HG03378 (cell line): Measurements from ENCODE around the gene UBE2M.

ENCODE experiments used
- ATAC-seq: cut with Tn5 transposase; IDR thresholded peaks from one replicate; pipeline ENCODE4 v1.9.1; 2021; ENCODE audit warnings: mild to moderate bottlenecking, moderate library complexity; ENCODE audit not compliant: unreplicated experiment

UBE2M gene

DNA sequence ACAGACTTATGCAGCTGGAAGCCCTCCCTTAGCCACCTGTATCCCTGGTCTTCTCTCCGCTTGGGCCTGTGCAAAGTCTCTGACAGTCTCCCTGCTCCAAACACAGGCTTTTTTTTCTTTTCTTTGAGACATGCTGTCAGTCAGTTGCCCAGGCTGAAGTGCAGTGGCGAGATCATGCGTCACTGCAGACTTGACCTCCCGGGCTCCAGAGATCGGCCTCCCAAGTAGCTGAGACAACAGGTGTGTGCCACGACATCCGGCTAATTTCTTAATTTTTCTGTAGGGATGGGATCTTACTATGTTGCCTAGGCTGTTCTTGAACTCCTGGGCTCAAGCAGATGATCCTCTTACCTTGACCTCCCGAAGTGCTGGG, 13.2 kb upstream of the UBE2M start:
- ATAC-seq: no peak

DNA sequence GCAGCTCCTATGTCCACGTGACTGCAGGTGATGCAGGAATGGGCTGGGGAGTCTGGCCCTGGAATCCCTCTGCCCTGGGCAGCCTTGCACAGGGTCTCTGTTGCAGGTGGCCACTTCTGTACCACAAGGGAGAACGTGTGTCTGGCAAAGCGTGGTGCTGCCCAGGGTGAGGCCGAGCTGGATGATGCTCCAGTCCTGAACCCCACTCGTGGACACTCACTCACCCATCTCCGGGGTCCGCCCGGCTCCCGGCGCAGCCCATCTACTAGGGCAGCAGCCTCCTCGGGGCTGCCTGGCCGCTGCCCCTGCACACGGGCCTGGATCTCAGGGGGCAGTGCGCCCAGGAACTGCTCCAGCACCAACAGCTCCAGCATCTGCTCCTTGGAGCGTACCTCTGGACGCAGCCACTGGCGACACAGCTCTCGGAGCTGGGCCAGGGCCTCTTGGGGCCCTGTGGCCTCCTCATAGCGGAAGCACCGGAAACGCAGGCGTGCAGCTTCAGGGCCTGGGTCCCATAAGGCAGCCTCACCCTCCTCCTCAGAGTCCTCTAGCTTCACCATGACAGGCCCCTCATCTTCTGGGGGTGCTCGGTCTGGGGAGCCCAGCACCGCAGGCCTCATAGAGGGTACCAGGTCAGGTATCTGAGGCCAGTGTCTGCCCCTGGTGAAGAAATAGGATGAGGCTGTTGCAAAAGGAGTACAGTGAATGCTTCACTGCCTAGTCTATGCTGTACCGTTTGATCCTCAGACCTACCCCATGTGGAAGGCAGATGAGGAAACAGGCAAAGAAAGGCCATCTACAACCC, 12.6 kb upstream of the UBE2M start:
- ATAC-seq: no peak

DNA sequence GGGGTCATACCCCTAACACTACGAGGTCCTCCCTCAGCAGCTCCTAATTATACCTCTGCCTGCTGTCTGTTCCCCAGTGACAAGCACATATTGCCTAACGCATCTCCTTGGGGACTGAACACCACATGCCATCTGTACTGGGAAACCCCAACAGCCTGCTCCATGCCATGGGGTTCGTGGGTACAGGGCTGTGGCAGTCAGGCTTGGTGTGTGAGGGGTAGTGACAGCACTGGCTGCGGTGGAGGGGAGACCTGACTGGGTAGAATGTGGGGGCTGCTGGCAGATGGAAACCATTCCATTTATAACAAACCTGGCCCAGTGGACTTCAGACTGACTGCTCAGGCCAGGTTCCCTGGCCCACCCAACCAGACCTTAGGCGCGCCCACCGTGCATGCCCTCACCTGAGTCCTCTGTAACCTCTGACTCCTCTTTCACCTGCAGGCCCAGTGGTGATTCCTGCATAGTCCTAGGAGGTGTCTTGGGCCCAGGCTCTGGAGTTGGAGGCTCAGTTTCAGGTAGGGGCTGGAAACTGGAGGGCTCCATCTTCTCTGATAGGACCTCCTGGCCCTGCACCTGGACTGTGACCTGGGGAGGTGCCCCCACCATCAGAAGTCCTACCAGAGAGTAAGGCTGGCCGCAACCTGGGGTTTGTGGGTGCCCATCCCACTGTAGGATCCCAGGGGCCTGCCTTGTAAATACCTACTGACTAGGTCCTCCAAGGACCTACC, 11.7 kb upstream of the UBE2M start:
- no peak for ATAC-seq

DNA sequence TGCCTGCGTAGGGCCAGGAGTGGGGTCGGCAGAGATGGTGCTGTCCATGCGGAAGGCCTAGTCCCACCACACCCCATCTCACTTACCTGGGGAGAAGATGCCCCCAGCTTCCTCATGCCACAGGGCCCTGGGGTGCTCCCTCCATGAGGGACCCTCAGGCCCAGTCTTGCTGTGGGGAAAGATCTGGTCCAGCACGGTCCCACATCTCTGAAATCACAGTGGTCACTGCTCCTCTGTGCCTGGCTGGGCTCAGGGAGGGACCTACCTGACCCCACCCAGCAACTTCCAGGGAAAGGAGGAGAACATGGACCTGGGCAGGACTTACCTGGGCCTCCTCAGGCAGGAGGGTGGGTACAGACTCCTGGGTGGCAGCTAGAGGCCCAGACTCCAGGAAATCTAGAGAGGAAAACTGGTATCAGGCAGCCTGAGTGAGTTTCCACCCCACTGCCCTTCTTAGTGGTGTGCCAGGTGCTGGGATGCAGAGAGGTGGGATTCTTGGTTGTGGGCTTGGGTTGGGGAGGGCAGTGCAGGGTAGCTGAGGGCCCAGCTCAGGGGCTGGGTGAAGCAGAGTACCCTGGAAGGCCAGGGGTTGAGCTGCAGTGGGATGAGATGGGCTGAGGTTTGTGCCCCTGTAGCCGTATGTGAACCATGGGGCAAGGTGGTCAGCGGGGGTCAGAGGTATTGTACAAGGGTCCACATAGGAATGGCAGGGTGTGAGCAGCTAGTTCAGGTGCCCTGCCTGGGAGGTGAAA, 11.0 kb upstream of the UBE2M start:
- no peak for ATAC-seq

DNA sequence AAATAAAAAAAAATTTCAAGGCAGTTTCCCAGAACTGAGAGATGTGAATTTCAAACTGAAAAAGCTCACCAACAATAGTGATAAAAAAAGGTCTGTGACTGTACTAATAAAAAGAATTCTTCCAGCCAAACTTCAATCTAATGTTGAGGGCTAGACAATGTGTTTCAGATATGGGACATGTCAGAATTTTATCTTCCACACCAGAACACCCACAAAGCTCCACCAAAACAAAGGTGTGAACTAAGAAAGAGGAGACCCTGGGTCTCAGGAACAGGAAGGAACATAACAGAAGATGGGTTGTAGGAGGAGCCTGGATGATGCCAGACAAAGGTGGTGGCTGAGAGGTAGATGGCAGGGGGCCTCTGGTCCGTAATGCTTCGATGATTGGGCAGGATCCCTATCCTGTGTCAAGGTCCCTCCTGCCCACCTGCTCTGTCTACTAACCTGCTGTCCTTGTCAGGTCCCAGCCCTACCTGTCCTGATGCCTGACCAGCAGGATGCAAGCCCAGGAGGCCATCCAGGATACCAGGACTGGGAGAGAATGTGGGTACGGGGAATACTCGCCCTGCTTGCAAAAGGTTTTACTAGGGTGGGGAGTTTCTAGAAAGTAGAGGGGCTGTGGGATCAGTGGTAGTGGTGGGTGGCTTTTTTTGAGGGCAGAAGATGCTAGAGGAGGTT, 10.2 kb upstream of the UBE2M start:
- no peak for ATAC-seq

DNA sequence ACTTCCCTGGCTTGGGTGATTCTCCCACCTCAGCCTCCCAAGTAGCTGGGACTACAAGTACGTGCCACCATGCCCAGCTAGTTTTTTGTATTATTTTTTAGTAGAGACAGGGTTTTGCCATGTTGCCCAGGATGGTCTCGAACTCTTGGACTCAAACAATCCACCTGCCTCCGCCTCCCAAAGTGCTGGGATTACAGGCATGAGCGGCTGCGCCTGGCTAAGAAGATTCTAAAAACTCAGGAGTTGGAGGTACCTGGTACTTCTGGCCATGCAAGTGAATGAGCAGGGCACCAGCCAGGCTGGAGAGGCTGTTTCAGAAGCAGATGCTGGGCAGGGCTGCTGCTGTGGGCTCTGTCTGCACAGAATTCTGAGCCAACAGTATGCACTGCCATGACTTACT, 8.6 kb upstream of the UBE2M start:
- no peak for ATAC-seq

DNA sequence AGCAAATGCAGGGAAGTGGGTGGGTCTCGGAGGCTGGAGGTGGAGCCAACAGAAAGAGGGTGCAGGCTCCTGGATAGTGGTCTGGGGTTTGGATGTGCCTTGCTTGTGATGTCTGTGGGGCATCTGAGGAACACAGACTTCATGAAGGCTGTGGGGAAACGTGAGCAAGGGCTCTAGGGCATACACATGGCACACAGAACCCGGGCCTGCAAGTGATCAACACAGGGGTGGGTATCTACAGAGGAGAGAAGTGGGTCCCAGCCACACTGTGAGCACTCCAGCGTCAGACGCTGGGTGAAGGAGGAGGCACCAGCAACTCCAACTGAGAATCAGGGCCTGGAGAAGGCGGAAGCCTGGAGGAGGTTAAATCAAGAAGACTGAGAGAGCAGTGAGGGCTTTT, 5.4 kb upstream of the UBE2M start:
- ATAC-seq: no peak

DNA sequence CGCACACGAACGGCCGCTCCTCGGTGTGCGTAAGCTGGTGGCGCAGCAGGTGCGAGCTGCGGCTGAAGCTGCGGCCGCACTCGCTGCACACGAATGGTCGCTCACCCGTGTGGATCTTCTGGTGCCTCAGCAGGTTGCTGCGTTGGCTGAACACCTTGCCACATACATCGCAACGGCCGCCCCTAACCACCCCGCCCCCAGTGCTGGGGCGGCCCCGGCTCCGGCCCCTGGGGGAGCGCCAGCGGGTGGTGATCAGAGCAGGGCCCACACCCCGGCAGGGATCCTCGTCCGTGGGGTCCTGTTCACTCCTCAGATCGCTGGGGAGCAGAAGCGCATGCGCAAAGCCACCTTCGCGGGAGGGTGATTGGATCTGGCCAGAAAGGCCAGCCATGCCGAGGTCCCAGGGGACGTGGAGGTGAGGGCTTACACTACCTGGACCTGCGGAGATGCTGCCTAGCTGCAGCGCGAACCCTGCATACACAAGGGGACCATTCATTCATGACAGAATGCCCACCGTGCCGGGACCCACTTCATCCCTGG, 4.7 kb upstream of the UBE2M start:
- no peak for ATAC-seq

DNA sequence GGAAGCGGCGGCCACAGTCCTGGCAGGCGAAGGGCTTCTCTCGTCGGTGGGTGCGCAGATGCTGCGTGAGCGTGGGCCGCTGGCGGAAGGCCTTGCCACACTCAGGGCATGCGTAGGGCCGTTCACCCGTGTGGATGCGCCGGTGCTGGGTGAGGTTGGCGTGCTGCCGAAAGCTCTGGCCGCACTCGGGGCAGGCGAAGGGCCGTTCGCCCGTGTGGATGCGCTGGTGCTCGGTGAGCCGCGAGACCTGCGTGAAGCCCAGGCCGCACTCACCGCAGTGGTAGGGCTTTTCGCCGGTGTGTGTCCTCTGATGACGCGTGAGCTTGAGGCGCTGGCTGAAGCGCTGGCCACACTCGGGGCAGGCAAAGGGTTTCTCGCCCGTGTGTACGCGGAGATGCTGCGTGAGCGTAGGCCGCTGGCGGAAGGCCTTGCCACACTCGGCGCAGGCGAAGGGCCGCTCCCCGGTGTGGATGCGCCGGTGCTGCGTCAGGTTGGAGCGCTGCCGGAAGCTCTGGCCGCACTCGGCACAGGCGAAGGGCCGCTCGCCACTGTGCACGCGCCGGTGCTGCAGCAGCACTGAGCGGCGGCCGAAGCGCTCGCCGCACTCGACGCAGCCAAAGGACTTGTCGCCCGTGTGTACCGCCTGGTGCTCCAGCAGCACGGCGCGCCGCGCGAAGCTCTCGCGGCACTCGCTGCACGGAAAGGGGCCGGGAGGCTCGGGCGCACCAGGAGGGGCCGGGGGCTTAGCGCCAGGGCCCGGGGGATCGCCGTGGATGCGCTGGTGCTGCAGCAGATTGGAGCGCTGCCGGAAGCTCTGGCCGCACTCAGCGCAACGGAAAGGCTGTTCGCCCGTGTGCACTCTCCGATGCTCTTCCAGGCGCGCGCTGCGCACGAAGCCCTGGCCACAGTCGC, 4.0 kb upstream of the UBE2M start:
- no peak for ATAC-seq

DNA sequence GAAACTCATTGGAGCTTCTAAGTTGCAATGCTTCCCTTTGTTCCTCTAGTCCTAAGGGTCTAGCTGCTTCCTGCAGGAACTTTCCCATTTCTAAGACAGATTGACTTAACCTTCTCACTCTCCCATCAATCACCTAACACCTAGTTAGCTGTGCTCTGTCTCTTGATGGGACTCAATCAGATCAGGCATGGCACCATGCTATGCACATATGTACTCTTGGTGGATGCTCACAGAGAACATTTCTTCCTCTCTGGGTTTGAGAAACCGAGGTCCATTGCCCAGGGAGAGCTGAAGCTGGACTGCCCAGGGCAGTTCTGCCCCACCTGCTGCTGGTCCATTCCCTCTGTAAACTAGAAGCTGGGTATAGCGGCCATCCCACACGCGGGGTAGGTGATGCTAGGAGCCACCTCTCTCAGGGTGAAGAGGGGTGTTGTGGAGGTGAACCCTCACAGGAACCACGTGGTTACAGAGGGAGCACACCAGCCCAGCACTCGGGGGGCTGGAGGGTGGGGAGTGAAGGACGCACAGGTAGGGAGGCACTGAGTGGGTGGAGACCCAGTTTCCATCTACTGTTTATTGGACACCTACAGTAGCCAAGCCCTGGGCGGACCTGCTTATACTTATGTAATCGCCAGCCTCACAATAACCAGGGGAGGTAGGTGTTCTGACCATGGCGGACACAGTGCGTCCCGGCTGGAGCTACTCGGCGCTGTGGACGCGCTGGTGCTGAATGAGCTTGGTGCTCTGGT, 3.1 kb upstream of the UBE2M start:
- ATAC-seq: no peak

DNA sequence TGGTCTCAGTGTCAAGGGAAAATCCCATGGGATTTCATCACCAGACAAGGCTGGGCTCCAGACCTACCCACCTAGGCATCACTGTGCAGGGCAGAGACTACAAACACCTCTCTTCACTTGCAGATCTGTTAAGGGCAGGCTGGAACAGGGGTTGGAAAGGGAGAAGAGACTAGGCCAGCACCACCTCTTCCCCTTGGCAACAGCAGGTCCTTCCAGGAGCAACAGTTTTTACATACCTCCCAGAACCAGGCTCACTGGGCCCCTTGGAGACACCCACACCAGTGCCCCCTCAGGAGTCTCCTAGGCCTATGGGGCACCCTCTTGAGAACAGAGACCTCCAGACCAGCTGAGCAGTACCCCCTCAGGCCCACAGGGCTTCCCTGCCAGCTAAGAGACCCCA, 2.5 kb upstream of the UBE2M start:
- no peak for ATAC-seq

DNA sequence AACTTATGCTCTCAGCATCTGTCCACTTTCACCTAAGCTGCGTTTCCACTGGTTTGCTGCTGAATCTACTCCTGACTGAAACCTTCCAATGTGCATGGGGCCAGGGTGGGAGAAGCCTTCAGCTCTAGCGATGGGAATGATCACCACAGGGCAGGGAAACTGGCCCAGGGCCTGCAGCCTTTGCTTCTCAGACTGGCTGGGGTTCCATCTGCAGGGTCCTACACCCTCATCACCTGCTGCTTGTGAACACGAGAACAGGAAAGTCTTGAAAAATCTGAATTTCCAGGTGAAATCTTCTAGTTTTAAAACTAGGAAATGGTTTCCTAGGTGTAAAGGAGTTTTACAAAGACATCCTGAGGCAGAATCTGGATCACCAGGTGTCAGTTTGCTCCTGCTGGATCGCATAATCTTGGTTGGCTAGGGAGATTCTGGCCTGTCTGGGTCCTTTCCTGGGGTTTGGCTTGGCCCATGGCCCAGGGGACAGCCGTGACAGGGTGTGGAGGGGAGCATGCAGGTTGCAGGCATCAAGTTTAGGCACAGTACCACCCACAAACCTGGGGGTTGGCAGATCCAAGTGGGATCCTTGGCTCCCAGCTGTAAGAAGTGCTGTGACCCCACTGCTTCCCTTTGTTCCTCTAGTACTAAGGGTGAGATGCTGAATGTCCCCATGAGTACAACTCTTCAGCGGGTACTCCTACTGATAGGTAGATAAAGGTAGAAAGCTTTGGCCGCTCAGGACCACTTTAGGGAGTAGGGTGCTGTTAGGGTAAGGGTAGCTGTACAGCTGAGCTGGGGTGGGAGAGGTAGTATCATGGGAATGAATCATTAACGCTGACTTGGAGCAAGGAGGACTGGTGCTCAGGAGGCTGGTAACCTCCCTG, 1.8 kb upstream of the UBE2M start:
- no peak for ATAC-seq

DNA sequence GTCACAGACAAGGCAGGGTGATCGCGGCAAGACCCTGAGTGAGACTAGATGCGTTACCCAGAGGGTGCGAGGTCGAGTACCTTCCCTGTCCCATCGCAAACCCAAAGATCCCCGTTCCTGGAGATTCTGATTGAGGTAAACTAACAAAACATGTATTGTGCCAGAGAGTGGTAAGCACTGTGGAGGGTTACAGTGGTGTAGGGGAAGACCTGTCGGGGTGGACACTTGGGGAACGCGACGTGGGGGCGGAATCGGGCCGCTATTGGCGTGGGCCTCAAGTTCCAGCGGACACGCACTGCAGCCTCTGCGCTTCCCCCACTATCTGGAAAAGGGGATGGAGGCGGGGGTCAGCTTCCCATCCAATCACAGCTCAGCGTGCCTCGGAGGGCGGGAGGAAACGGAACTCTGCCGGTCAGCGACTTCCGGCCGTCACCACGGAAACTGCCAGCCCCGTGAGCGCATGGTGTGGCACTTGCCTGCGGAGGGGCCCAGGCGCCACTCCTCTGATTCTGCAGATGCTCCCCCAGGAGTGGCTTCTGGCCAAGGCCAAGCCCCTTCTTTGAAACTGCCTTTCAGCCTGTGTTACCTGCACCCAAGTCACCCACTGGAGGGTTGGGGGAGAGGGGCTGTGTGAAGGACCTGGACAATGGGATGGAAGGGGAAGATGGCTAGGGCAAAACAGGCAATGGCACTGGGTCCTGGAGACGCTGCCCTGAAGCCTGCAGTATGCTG, 1.0 kb upstream of the UBE2M start:
- peak; percentile 2 for ATAC-seq

DNA sequence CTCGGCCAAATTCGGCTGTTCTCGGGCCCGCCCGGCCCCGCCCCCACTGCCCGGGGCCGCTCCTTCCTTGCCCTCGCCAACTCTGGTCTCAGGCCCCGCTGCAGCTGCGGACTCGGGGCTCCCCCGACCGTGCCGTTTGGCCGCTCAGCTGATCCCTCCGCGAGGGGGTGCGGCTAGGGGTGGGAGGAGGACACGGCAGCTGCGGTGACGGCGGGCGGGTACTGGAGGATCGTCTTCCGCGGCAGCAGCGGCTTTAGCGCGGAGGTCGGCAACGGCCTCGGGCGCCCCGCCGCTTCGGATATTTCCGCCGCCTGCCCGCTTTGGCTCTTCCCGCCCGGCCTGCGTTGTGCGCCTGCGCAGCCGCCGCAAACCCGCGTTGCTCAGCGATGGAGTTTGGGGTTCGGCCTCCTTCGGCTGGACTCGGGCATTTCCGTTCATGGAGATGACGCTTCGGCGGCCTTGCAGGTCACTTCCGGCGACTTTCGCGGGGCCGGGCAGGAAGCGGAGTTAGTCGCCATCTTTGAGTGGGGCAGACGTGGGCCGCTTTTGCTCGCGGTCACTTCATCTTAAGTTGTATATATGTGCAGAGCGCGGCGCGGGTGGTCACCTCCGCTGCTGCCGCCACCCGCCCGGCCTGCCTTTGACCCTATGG, 338 bp upstream of the UBE2M start:
- ATAC-seq: peak; percentile 46

DNA sequence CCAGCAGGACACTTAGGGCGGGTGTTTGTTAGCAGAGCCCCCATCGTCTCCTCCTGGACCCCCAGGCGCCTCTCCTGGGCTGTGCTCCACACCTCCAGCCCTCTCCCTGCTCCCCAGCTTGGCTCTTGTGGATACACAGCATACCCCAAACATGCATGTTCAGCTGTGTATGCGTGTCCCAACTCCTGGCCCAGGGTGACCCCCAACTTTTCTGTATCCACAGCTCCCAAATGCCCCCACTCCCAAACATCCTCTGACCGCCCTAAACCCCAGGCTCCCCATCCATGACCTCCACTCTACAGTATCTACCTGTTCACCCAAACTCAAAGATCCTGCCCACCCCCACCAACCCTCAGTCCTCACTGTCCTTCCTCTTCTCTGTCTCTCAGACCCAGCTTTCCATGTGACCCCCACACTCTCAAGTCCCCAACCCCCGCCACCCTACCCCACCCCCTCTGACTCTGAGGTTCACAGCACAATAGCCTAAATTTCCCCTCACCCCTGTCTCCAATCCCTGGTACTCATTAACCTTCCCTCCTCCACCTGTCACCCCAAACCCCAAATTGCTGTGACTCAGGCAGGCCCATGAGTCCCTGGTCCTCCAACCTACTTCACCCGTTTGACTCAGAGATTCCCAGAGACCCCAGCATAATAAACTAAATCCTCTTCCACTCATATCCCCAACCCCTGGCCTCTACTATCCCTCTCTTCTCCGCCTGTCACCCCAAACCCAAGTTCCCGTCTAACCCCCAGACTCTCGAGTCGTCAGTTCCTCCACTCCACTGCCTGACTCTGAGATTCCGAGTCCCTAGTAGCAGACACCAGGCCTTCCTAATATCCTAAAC, 968 bp downstream of the UBE2M start:
- no peak for ATAC-seq

DNA sequence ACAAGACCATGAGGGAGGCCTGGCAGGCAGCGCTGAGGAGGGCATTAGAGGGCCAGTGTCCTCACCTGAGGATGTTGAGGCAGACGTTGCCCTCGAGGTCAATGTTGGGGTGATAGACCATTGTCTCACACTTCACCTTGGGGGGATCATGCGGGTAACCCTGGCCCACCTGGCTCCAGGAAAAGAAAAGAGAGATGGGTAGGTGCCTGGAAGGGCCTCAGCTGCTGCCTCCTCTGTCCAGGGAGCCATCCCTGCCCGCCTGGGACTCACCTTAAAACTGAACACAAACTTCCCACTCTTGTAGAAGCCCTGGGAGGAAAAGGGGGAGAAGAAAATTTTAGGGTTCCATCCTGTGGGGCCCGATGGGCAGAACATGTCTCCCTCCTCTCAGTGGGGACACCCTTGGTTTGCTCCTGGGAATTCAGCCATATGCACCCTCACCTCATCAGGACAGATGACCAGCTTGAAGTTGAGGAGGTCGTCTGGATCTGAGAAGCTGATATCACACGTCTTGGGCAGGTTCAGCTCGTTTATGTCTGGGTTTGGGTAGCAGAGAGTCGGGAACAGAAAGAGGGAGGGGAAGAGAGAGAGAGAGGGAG, 1.7 kb downstream of the UBE2M start:
- no peak for ATAC-seq
